AG08396 (cell line): ENCODE measurements around the gene MED26.
"Not testable (repeated sequence)": the region's sequence is repeated elsewhere in the genome, so short reads cannot be mapped to it uniquely, and the experiment has no call there.

ENCODE experiments used
- DNase-seq: peaks from one replicate; pipeline ENCODE4 v3.0.0; 2012; ENCODE audit warnings: low spot score, mixed read lengths

The MED26 gene

GRCh38 chr19:16572332-16573211, 55.4 kb downstream of the MED26 start, which contains the start of gene SLC35E1:
Gene SLC35E1 (minus strand): TSS chr19:16572415. CDS start chr19:16572364, 51 bp downstream.
- peak; percentile 100 for DNase-seq

- DNase-seq, result peak; percentile 56
Measured at GRCh38 chr19:16571822-16572331, 56.1 kb downstream of the MED26 start.

- DNase-seq, result no peak
Measured at GRCh38 chr19:16571283-16571682, 56.7 kb downstream of the MED26 start.

- no peak for DNase-seq
Measured at GRCh38 chr19:16569609-16570320, 58.2 kb downstream of the MED26 start.

GRCh38 chr19:16566702-16567101, 61.3 kb downstream of the MED26 start:
- no peak for DNase-seq

- DNase-seq, result no peak
Measured at GRCh38 chr19:16566161-16566560, 61.8 kb downstream of the MED26 start.

- no peak for DNase-seq
Measured at GRCh38 chr19:16564842-16565241, 63.2 kb downstream of the MED26 start.

GRCh38 chr19:16562608-16563025, 65.4 kb downstream of the MED26 start:
- DNase-seq, result no peak

GRCh38 chr19:16561382-16561781, 66.6 kb downstream of the MED26 start:
- DNase-seq, result no peak

- DNase-seq, result no peak
Measured at GRCh38 chr19:16559780-16560276, 68.2 kb downstream of the MED26 start.

- no peak for DNase-seq
Measured at GRCh38 chr19:16554776-16555175, 73.2 kb downstream of the MED26 start.

GRCh38 chr19:16551902-16552301, 76.1 kb downstream of the MED26 start:
- not testable (repeated sequence) for DNase-seq

- no peak for DNase-seq
Measured at GRCh38 chr19:16548956-16549355, 79.0 kb downstream of the MED26 start.

GRCh38 chr19:16544473-16545231, 83.4 kb downstream of the MED26 start:
- DNase-seq, result no peak

- DNase-seq, result not testable (repeated sequence)
Measured at GRCh38 chr19:16543734-16544133, 84.3 kb downstream of the MED26 start.

- no peak for DNase-seq
Measured at GRCh38 chr19:16542910-16543472, 85.0 kb downstream of the MED26 start.

- peak; percentile 99 for DNase-seq
Measured at GRCh38 chr19:16542045-16542909, 85.7 kb downstream of the MED26 start, which contains the start of gene CHERP. Gene CHERP (minus strand): TSS chr19:16542437. CDS start chr19:16542378, 59 bp downstream.

GRCh38 chr19:16541526-16542044, 86.4 kb downstream of the MED26 start:
- peak; percentile 48 for DNase-seq

GRCh38 chr19:16540948-16541347, 87.1 kb downstream of the MED26 start:
- DNase-seq, result no peak

- no peak for DNase-seq
Measured at GRCh38 chr19:16537111-16537510, 90.9 kb downstream of the MED26 start.
